ENCODE data around the gene AMPH.
"Not testable (repeated sequence)": the region's sequence is repeated elsewhere in the genome, so short reads cannot be mapped to it uniquely, and the experiment has no call there.

Gene AMPH

DNA sequence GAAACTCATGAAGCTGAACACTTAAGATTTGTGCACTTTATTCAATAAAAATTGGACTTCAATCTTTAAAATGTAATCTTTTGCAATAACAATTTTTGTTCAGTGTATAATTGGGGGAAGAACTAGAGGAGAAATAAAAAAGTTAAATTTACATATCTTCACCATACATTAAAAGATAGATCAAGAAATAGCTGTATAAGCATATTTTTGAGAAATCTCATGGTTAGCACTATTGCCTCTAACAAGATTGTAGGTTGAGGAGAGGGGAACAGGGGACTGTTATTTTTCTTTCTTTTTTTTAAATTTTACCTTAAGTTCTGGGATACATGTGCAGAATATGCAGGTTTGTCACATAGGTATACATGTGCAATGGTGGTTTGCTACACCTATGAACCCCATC is 5.3 kb downstream of the AMPH start:
- DNase-seq: no peak

DNA sequence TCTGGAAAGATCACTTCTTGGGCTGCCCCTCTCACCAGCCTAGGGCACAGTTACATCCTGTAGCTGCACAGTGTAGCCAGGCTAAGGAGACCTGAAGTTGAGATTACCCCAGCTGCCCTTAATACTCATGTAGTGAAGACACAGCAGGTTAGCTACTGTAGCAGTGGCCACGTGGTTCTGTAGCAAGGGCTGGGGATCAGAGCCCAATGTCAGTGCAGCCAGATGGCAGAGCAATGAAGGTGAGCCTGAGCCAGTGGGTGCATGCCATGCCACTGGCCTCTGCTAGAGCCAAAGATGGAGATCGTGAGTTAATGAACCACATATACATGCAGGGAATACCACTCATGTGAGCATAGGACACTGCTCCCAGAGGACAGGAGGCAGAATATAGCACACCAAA is 15.5 kb downstream of the AMPH start:
- no peak for DNase-seq

DNA sequence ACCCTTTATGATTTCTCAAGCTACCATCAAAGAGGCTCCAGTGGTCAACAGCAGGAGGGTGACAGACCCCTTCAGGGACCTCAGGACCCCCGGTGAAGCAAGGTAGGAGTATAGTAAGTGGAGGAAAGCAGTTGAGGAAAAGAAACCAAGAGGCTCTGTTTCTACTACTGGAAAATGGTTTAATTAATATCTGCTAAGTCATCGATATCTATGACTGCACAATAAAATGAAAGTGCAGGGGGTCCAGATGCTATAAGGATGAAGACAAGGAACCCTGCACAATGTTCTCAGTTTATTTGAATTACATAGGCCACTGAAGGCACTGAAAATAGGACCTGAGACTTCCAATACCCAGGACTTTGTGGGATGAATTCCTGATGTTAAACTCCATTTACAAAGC is 23.7 kb downstream of the AMPH start:
- no peak for DNase-seq

DNA sequence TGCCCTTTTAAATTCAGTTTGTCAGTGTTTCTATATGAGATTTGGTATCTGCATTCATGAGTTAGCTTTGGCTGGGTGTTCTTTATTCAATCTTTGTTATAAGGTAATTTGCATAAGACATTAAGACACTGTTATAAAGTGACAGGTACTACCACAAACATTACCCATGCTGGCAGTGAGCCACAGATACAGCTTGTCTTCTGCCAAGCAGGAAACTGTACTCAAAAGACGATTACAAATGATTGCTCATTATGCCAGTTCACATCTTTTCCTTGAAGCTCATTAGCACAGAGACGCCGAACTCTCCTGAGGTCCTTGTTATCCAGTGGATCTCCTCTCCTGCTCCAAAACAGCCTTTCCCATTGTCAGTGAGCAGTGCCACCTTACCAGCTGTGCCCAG is 30.4 kb downstream of the AMPH start:
- DNase-seq: no peak

DNA sequence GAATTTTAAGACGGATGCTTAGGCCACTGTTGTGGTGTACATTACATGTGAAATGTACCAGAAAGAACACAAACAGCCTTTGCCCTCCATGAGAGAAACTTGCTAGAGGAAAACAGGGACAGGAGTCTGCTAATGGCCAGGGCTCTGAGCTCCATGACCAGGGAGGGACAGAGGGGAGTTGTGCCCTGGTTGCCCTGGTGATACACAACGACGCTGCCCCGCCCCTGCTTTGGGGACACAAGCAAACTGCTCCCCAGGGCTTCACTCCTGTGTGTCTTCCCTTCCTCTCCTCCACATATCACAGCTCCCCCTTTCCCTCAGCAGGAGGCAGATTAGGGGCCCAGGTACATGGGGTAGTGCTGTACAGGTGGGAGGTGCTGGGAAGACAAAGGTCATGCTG is 36.2 kb downstream of the AMPH start:
- no peak for DNase-seq

DNA sequence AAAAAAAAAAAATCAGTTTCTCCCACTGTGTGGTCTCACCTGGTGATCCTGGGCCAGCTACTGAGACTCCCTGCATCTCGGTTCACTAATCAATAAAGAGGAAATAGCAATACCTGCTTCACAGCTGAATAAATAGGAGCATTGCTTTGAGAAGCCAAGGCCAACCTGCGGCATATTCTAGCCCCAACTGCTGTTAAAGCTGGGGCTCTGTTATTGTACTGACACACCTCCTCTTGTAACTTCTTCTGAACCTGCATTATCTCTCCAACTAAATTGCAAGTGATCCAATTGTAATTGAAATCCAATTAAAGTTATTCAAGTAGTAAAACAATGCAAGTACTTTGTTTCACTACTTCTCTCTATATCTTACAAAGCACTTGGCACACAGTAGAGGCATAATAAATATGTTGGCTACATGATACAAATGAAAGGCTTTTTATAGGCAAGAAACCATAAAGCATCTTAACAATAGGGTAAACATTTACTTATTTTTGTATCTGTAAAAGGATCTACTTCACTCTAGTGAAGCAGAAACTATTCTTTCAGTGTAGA is 38.4 kb downstream of the AMPH start:
- no peak for DNase-seq

DNA sequence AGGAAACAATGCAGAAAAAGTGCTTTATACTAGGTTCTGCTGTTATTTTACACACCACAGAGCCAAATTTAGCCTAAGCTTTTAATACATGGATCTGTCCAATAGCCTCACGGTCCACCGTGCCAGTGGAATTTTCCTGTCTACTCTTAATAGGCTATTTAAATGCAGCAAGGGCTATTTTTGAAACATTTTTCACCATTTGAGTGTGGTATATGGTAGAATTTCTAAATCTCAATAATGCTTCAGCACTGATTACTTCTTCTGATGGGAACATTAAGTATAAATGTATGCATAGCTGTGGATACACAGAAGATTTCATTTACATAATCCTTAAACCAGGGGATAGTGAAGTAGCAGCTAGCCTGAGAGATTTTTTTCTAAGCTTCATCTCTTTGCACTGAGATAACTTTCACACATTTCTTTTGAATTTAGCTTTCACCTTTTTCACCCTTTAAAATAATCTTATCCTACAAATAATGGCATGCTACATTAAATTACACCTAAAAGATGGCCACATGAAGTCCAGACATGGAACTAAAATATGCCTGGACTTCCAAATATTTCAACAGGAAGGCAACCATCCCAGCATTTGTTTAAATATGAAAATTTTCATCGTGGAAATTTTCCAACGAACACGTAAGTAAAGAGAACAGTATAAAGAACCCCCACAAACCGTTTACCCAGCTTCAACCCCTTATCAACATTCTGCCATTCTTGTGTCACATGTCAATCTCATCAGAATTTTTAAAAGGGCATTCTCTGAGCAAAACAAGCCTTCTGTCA is 45.4 kb downstream of the AMPH start:
- DNase-seq: no peak

DNA sequence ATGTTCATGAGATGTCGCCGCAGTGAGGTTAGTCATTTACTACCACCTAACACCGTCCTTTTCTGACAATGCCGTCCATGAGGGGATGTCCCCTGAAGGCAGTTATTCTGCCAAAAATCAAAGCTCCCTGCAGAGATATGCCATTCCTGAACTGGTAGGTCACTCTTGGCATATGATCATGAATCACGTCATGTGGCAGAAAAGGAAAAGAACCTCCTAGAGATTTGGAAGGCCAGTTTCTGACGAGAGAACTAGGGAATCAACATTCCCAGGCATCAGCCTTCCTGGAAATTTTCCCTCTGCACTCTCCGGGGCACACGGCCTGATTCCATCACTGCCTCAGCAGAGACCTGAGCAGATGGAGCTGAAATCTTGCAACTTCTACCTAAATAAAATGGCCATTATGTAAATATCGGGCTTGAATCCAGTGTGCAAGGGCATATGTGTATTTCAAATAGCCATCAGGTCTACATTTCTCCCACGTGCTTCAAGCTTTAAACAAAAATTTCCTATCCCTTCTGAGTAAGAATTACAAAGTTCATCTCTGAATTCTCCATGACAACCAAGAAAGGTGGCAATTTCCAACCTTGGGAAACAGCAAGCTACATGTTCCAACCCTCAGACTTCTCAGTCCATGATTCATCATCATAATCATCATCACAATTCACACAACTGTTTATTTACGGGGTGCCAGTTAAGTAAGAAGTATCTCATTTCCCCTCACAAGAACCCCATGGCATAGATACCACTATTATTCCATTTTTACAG is 46.5 kb downstream of the AMPH start:
- DNase-seq: no peak

DNA sequence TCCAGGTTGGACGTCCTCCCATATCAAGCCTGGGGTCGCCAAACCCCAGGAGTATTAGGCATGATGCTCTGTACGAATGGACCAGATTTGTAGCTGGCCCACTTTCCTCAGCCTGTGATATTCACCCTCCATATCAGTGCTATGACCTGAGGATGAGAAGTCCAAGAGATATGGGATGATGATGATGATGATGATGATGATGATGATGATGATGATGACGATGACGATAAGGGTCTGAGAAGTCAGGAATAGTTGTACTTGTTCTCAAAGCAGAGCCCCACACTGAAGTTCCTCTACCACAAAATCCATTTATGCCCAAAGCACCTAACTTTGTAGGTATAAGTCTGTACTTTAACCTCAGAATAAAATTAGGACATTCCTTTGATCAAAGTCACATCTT is 50.7 kb downstream of the AMPH start:
- no peak for DNase-seq

DNA sequence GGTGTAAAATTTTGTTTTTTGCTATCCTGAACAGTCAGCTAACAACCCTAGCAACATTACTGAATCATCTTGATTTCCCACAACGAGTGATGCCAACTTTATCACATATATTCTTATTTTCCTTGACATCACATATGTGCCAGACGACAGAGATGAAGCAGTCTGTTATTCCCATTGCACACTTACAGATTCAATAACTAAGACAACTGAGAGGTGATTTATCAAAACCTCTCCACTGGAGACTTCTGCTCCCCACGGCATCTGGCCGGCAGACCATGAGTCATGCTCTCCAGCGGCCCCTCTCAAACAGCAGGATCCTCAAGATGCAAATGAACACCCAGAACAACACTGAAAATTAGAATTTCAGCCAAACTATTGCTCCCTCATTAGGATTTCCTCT is 57.1 kb downstream of the AMPH start:
- no peak for DNase-seq

DNA sequence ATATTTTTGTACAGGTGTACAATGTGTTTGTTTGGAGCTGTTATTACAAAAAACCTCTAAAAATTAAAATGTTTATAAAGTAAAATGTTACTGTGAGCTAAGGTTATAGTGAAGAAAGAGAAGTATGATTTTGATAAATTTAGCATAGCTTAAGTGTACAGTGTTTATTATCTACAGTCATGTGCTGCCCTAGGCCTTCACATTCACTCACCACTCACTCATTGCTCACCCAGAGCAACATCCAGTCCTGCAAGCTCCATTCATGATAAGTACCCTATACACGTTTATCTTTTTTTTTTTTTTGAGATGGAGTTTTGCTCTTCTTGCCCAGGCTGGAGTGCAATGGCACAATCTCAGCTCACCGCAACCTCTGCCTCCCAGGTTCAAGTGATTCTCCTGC is 59.6 kb downstream of the AMPH start:
- DNase-seq: not testable (repeated sequence)

DNA sequence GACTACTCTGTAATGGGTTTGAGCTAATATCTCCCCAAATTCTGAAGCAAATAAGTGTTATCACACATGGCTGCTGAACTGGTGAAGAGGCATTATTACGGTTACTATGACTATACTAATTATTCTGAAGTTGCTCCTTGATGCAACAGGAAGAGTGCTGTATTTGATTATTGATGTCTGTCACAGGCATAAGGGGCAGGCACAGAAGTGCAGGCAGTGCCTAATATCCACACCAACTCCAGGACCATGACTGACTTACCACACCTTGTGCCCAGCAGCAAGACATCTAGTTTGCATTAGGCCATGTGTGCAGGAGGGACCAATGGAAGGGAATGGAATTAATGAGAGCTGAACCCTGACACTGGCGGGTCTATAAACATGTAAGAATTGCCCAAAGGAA is 62.7 kb downstream of the AMPH start:
- DNase-seq: no peak

DNA sequence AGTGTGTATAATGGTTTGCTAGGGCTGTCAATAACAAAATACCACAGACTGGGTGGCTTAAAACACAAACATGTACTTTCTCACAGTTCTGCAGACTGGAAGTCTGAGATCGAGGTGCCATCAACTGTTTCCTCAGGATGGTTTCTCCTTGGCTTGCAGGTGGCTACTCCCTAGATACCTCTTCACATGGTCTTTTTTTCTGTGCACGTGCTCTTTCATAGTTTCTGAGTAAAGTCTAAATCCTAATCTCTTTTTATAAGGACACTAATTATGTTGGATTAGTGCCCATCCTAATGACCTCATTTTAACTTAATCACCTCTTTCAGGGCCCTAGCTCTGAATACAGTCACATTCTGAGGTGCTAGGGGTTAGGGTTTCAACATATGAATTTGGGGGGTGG is 65.9 kb downstream of the AMPH start:
- DNase-seq: no peak

DNA sequence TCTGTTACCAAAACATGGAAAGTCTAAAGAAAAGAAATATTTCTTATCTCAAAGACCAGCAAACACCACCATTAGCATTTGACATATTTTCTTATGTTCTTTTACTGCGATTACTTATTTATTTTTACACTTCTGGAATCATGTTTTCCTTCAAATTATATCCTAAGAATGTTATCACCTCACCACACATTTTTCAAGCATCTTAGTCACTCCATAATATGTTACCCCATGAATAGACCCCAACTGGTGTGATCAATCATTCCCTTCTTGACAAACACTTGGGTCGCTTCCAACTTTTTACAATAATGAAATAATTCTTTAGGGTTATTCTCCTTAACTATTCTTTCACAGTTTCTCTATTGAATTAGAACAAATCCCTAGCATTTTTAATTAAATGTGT is 67.4 kb downstream of the AMPH start:
- DNase-seq: no peak

DNA sequence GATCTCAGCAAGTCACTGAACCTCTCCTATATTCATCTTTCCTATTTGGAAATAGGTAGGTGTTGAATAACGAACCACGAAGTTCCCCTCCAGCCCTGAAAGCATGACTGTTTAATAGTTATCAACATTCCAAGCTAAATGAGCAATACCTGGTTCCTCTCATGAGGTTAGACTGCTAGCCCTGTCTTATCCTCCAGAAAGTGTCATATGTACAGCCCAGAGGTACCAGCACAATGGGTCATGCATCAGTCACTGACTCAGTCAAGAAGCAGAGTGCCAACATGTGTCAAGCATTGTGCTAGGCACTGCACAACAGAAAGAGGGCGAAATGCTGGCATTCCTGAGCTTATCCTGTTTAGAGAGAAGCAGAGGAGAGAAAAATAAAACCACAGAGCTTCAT is 70.0 kb downstream of the AMPH start:
- no peak for DNase-seq

DNA sequence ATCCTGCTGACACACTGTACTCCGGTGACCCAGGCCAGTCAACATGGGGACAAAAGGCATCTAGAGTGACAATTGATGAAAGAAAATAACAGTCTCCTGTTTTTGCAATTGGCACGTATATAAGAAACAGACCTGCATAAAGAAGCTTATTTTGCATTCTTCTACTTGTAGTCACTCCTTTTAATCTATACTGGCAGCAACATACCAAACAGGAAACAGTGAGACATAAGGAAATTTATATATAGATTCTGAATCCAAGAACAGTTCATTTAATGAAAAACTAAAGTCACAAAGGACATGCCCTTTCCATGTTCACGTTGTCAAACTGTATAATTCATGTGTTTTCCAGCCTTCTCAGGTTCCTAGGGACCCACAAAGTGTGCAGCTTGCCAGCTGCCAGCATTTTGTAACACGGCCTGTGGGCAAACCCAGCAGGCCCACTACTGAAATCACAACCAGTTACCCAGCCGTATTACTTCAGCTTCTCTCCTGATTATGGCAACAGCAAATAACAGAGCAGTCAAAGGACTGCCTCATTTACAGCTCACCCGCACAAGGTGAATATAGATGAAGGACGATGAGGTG is 72.3 kb downstream of the AMPH start:
- DNase-seq: no peak

DNA sequence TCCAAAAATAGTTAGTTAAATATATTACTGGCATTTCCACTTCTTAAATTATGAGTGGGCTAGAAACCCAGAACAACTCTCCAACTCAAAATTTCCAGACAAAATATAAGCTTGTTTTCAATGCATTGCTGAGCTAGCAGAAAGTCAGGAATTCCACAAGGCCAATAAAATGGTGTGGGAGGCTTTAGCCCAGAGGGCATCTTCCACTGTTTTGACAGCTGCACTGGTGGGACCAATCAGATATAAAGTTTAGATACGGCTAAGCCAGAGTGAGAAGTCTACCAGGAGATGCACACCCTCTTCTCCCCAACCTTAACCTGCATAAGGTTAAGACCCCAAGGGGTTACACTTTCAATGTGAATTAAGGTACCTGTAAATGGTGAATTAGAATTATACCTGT is 76.6 kb downstream of the AMPH start:
- DNase-seq: no peak

DNA sequence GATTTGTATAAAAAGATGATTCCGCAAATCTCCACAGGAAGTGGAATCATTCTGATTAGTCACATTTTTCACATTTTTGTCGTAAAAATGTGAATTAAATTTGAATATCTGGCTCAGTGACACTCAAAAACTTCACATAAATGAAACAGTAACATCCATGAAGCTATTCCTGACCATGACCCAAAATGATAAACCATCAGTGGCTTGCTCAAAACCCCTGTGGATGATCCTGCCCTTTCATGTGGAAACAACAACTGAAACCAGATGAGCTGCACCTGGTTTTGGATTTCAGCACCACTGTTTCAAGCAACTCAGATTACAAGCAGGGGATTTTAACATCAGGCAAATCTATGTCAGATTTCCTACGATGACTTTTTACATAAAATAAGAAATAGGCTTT is 80.3 kb downstream of the AMPH start:
- DNase-seq: no peak

DNA sequence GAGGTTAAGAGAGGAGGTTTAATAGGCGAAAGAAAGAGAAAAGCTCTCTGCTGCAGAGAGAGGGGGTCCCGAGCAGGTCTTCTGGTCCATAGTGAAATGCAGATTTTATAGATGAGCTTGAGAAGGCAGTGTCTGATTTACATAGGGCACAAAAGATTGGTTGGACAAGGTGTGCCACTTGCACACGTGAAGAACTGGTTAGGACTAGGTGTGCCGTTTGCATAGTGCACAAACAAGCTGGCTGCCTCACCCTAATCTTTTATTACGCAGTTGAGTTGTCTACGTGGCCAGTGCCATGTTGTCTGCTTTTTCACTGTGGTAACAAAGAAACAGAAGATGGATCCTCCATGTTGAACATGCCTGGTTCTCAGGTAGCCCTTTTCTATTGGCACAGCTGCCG is 82.6 kb downstream of the AMPH start:
- no peak for DNase-seq

DNA sequence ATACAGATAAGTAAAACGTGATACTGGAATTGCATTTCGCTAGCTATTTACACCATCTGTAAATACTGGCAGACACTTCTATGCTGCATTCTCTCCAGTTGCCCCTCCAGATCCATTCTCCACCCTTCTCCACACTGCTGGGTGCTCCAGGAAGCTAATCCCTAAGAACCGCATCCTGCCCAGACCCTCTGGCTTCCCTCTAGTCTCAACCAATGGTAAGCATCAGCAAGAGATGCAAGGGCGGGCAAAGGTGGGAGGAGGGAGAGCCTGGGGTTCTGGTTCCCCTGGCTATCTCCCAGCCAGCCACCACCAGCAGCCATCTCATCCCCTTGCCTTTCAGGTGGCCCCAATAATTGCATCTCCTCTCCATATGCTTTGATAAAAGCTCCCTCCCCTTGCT is 84.4 kb downstream of the AMPH start:
- no peak for DNase-seq

DNA sequence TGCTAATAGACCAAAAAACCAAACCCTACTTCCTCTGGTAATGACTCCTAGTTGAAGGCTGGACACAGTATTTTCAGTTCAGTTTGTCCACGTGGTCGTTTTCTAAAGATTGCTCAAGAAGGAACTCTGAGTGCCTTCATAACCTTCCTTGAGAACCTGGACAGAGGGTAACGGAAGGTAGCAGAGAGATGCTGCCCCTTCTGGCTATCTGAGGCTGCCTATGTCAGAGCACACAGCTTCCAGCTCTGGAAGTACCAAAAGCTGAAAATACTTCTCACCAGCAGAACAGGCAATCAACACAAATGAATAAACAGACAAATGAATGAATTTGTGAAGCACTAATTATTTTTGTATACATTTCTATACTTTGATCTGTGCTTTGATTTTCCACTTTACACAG is 85.2 kb downstream of the AMPH start:
- no peak for DNase-seq

DNA sequence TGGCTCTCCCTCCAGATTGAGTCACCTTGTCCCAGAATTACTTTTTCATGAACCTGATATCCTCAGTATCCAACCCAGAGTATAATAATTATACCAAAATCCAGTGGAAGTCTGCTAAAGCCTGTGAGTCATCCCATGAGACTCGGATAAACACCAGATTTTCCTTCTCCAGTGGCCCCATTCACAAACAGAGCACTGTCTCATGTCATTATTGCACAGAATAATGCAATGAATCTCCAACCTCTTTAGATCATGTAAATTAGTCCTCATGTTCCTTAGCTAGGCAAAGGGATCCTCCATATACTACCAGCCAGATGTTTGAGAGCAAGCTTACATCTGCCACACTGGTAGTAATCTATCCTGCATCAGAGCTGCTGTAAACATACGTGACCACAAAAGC is 89.0 kb downstream of the AMPH start:
- no peak for DNase-seq

DNA sequence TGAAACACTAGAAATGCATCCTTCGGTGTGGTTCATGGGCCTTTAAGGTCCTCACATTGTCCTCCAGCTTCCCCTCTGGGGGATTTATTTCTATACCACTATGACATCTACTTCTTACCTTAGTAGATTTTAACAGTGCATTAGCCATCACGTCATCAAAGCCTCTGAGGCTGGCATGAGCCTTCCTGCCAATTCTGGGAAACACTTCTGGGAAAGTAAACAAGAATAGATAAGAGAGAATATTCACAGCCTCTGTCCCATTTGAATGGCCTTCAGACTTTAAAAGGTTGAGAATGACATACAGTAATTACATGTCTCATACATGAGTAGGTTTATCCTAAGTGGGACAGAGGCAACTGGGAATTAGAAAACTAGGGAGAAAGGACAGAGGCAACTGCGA is 89.7 kb downstream of the AMPH start:
- DNase-seq: no peak

DNA sequence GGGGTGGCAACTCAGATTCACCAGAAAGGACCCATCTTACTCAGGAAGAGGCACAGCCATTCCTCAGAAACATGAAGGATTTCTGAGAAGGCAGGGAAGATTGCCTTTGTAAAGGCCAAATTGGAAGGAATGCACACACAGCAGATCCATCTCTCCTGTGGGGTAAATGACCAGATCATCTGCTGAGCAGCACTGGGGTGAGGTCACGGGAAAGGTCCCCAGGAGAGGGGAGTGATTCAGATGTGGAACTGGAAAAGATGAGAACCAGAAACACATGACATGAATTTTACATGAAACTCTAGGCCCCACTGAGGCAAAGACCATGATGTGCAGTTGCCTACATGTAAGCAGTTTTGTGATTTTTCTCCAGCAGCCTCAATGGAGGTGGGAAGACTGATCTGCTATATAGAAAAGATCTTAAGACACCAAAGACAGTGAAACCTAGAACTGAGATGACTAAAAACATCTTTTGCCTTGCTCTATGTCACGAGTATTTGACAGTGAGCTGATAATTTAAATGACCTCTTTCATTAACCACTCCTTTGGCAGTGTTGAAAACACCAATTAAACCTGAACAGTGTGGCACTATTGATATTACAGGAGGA is 91.6 kb downstream of the AMPH start:
- DNase-seq: no peak

All from NCI-H1694 (cell line).